ENCODE data around the gene KCNH3.
A peak's percentile ranks its signal among the peaks of the same experiment; 100 is the strongest.

Gene KCNH3

DNA sequence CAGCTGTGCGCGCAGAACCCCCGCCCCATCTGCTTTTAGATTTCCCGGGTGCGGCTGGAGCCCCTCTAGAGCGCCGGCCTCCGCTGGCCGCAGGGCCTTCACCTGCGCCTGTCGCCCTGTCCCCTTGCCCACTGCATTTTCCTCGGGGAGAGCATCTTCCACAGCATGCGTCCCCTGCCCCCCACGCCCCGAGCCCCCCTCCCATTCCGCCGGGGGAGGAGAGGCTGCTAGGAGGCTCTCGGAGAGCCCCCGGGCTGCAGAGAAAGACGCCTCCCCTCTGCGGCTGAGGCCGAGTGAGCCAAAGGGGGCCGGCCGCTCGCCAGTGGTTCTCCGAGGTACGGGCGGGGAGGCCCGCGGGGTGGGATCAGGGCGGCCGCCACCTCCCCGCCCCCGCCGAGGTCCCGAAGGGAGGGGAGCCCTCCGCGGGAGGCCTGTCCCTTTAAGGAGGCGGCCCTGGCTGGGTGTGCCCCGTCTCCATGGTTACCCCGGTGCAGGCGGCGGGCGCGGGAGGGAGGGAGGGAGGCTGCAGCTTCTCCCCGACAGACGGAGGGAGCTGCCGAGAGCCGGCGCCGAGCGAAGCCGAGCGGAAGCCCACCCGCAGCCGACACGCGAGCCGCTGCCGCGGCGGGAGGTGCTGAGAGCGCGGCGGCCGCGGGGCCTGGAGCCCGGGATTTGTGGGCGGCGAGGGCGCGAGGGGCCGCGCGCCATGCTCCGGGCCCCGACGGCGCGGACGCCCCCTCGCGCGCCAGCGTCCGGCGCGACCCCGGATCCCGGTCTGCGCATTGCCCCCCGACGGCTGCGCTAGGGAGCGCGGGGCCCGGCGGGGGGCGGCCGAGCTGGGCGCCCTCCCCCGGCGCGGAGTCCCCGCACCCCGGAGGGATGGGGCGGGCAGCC, at the start of gene KCNH3:
Gene KCNH3 (plus strand): TSS at position 521 of the 894 bp plus-strand sequence. CDS start 387 bp downstream, outside the sequence.
- no peak for TF ChIP-seq CTCF (IDR thresholded peaks at IDR 0.05)
- peaks cover 98% of the 10 kb centered on the region for H3K27me3 ChIP-seq
- peak within 1 kb of the TSS; percentile 51 to 61 for H3K4me3 ChIP-seq (ENCODE audit: low read depth in 1 of 2, low read length in 1 of 2)
- no peaks in the 10 kb centered on the region for H3K9me3 ChIP-seq
- no peaks in the 10 kb centered on the region for H3K36me3 ChIP-seq
- peaks cover 25 to 41% of the 10 kb centered on the region in 2 experiments for H3K4me1 ChIP-seq (ENCODE audit: control insufficient read depth in 1 of 2, insufficient read depth in 1 of 2, low read depth in 1 of 2, low read length in 1 of 2)
- peak within 1 kb of the TSS; percentile 44 for H3K27ac ChIP-seq

DNA sequence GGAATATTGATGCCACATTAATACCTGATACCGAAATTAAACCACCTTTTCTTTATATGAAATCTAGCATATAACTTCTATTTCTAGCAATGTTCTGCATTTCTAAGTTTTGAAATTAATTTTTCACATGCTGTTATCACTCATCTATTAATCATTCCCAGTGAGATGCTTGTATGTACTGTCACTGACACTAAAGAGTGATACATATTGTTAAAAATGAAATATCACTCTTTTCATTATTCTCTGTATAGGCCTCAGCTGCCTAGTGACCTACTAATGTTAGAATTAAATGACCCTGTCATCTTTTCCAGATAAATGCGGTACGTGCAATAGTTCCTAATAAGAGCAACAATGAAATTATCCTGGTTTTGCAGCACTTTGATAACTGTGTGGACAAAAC, 49.7 kb upstream of the KCNH3 start:
- Histone ChIP-seq H3K4me3 (ENCODE audit: low read depth in 1 of 2, low read length in 1 of 2) (no peak overlapping the region), H3K27me3 (no peaks in the 10 kb centered on the region), H3K36me3 (no peaks in the 10 kb centered on the region), H3K27ac (no peak overlapping the region), H3K4me1 (ENCODE audit: control insufficient read depth in 1 of 2, insufficient read depth in 1 of 2, low read depth in 1 of 2, low read length in 1 of 2) (no peaks in the 10 kb centered on the region), H3K9me3 (no peaks in the 10 kb centered on the region)
- TF ChIP-seq CTCF (IDR thresholded peaks at IDR 0.05), result no peak

DNA sequence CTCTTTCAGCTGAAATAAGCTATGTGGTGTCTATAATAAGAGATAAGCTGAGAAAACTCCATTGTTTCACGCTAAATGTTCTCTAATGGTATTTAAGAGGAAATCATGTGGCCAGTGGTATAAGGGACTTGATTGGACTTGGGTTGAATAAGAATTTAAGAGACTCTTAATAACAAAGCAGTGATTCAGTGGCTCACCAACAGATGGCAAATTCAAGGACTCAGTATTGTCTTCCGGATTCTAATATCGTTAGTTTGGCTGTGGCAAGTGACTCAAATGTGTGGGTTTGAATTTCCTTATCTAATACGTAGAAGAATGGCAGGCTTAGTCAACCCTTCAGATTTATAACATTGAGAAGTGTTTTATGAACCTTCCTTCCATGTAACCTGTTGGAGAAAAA, 49.1 kb upstream of the KCNH3 start:
- no peaks in the 10 kb centered on the region for H3K4me1 ChIP-seq (ENCODE audit: control insufficient read depth in 1 of 2, insufficient read depth in 1 of 2, low read depth in 1 of 2, low read length in 1 of 2)
- no peak overlapping the region for H3K4me3 ChIP-seq (ENCODE audit: low read depth in 1 of 2, low read length in 1 of 2)
- no peak overlapping the region for H3K27ac ChIP-seq
- H3K9me3 ChIP-seq, result no peaks in the 10 kb centered on the region
- H3K27me3 ChIP-seq, result no peaks in the 10 kb centered on the region
- no peaks in the 10 kb centered on the region for H3K36me3 ChIP-seq
- no peak for TF ChIP-seq CTCF (IDR thresholded peaks at IDR 0.05)

DNA sequence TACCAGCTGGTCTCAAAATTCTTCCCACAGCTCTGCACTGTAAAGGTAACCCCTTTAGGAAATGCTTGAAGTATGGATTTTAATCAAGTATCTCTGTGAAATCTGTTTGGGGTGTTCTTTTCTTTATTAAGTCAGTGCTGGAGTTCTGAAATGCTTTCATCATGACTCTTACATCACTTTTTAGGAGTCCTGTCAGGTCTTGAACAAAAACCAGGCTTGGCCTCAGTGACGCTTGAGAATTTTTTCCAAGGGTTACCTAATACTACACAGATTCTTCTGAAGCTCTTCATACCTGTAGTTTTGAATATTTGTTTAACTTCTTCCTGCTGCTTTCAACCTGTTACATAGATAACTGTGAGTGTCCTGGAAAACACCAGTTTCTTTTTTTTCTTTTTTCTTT, 47.0 kb upstream of the KCNH3 start:
- H3K36me3 ChIP-seq, result no peaks in the 10 kb centered on the region
- H3K9me3 ChIP-seq, result no peaks in the 10 kb centered on the region
- no peaks in the 10 kb centered on the region for H3K27me3 ChIP-seq
- H3K4me3 ChIP-seq (ENCODE audit: low read depth in 1 of 2, low read length in 1 of 2), result no peak overlapping the region
- H3K27ac ChIP-seq, result no peak overlapping the region
- no peaks in the 10 kb centered on the region for H3K4me1 ChIP-seq (ENCODE audit: control insufficient read depth in 1 of 2, insufficient read depth in 1 of 2, low read depth in 1 of 2, low read length in 1 of 2)
- no peak for TF ChIP-seq CTCF (IDR thresholded peaks at IDR 0.05)

DNA sequence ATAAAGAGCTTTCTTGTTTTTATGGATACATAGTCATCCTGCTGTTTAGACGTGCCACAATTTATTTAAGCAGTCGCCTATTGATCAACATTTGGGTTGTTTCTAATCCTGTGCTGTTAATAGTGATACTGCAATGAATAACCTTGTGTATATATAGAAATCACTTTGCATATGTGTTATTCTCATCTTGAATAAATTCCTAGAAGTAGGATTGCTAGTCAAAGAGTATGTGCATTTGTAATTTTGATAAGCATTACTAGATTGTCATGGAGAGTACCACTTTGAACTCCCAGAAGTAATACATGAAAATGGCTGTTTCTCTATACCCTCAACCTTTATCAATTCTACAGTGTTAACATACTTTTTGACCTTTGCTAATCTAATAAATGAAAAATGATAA, 44.9 kb upstream of the KCNH3 start:
- no peak overlapping the region for H3K4me3 ChIP-seq (ENCODE audit: low read depth in 1 of 2, low read length in 1 of 2)
- no peaks in the 10 kb centered on the region for H3K27me3 ChIP-seq
- no peak overlapping the region for H3K27ac ChIP-seq
- H3K36me3 ChIP-seq, result no peaks in the 10 kb centered on the region
- TF ChIP-seq CTCF (IDR thresholded peaks at IDR 0.05), result no peak
- no peaks in the 10 kb centered on the region for H3K4me1 ChIP-seq (ENCODE audit: control insufficient read depth in 1 of 2, insufficient read depth in 1 of 2, low read depth in 1 of 2, low read length in 1 of 2)
- no peaks in the 10 kb centered on the region for H3K9me3 ChIP-seq
